ENCODE results near the gene CACNA2D3.

DNA sequence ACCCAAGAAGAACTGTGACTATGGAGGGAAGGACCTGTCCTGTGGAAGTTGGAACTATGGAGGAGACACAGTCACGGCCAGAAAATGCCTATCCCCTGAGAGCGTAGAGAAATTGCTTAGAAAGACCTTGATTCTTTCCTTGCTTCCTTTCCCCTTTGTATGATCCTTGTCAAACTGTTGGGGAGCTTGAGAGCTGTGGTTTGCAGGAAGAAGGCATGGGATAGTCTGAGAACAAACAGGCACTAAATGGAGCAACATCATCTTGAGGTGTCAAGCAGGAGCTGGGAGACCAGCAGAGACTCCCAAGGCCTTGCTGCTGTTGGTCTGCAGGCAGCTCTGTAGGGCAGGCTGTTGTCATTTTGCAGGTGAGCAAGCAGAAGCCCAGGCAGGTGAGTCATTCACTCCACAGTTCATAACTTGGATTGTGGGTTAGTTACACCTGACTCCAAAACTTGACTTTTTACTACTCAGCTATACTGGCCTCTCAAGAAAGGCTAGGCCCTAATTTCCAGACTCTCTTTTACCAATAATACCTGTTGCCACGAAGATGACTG is 506.6 kb downstream of the CACNA2D3 start:
- TF ChIP-seq POLR2AphosphoS5 (IDR thresholded peaks at IDR 0.05; ENCODE audit: borderline replicate concordance, low read depth, low read length), result no peak
- TF ChIP-seq EZH2 (IDR thresholded peaks at IDR 0.05), result no peak
